Gastrocnemius medialis (tissue), 4 donors: ENCODE results near the gene ZNF318. TPM values are rescaled to one million over a fixed set of nuclear protein-coding genes. Genes with fewer than 3 reads are reported as not detected.

Source experiments
- ATAC-seq, 2 donors: fragments of 150-250 bp; one replicate each; pipeline ENCODE4 v1.9.1; 2016
- DNase-seq, 2 donors: peaks; one replicate each; pipeline ENCODE4 v3.0.0-alpha.2; 2019
- H3K27ac ChIP-seq, 4 donors: fragments of 200-600 bp; sonication (generic); 1 replicate in 1 of 4; 2 replicates in 3 of 4; pipeline ENCODE4 v1.5.1; 2016 to 2018; ENCODE audit warnings: mild to moderate bottlenecking in 2 of 4, moderate library complexity in 1 of 4
- H3K27me3 ChIP-seq, 3 donors: fragments of 200-600 bp; sonication (generic) in 2 of 3; 1 replicate in 1 of 3; 2 replicates in 2 of 3; pipeline versions ENCODE4 v1.5.1 to v1.6.0; 2016 to 2019; ENCODE audit warnings: mild to moderate bottlenecking in 1 of 3, moderate library complexity in 1 of 3
- H3K36me3 ChIP-seq, 2 donors: fragments of 200-600 bp; sonication (generic) in 1 of 2; one replicate each; pipeline ENCODE4 v1.5.1; 2017 to 2018
- H3K4me1 ChIP-seq, 2 donors: fragments of 200-600 bp; sonication (generic) in 1 of 2; one replicate each; pipeline ENCODE4 v1.5.1; 2016 to 2017; ENCODE audit warnings: mild to moderate bottlenecking in 2 of 2
- H3K4me3 ChIP-seq, 4 donors: fragments of 200-600 bp; sonication (generic) in 3 of 4; 1 replicate in 1 of 4; 2 replicates in 3 of 4; pipeline ENCODE4 v1.5.1; 2016 to 2019; ENCODE audit warnings: mild to moderate bottlenecking in 2 of 4
- H3K9me3 ChIP-seq, 3 donors: fragments of 200-600 bp; sonication (generic) in 2 of 3; 1 replicate in 1 of 3; 2 replicates in 2 of 3; pipeline ENCODE4 v1.5.1; 2016 to 2019
- POLR2A ChIP-seq, 2 donors: fragments of 450-650 bp; IDR thresholded peaks; one replicate each; pipeline ENCODE4 v1.6.1; 2017; ENCODE audit warnings: antibody characterized with exemption in 2 of 2, mild to moderate bottlenecking in 2 of 2, moderate library complexity in 2 of 2
- in situ Hi-C, 4 donors: fragments of 200-750 bp; cut with MboI; loops; one replicate each; pipeline versions ENCODE4 v1.15.0 to v1.8.0; 2017; ENCODE audit warnings: low sequenced_read_pairs in 4 of 4
- intact Hi-C: fragments of 100-400 bp; cut with DNase I; formaldehyde crosslinking; loops from one replicate; pipeline ENCODE4 v1.15.1; 2023; ENCODE audit warnings: low total_unique reads
- total RNA-seq, 4 donors: library from RNA; depleted of rRNA; stranded (reverse); fragments of >200 nt; gene quantifications; one replicate each; pipeline versions ENCODE4 v1.1.0 to v1.2.3, GENCODE V29; 2016
- TF ChIP-seq, protein P1 (sequence below), 5 experiments: fragments of 450-650 bp in 3 of 5; fragments of 200-600 bp in 2 of 5; sonication (generic) in 2 of 5; IDR thresholded peaks in 4 of 5; conservative IDR thresholded peaks in 1 of 5; 1 replicate in 4 of 5; 2 replicates in 1 of 5; pipeline ENCODE4 v1.5.1; 2016 to 2019; ENCODE audit warnings: antibody characterized with exemption in 5 of 5, mild to moderate bottlenecking in 3 of 5, moderate library complexity in 3 of 5

ZNF318 gene
- total RNA-seq, 4 donors from 2014 or later, result 9.9 to 13.8 (median 12.4) TPM

- no peak for ATAC-seq
- DNase-seq, result no peak
- Histone ChIP-seq H3K4me3 (no peak overlapping the region), H3K36me3 (no peaks in the 10 kb centered on the region), H3K4me1 (no peaks in the 10 kb centered on the region), H3K9me3 (no peaks in the 10 kb centered on the region), H3K27me3 (no peaks in the 10 kb centered on the region), H3K27ac (no peak overlapping the region)
- TF ChIP-seq, protein P1, sequence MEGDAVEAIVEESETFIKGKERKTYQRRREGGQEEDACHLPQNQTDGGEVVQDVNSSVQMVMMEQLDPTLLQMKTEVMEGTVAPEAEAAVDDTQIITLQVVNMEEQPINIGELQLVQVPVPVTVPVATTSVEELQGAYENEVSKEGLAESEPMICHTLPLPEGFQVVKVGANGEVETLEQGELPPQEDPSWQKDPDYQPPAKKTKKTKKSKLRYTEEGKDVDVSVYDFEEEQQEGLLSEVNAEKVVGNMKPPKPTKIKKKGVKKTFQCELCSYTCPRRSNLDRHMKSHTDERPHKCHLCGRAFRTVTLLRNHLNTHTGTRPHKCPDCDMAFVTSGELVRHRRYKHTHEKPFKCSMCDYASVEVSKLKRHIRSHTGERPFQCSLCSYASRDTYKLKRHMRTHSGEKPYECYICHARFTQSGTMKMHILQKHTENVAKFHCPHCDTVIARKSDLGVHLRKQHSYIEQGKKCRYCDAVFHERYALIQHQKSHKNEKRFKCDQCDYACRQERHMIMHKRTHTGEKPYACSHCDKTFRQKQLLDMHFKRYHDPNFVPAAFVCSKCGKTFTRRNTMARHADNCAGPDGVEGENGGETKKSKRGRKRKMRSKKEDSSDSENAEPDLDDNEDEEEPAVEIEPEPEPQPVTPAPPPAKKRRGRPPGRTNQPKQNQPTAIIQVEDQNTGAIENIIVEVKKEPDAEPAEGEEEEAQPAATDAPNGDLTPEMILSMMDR (IDR thresholded peaks at IDR 0.05 in 4 of 5, conservative IDR thresholded peaks at IDR 0.05 in 1 of 5), result no peak
- TF ChIP-seq POLR2A (IDR thresholded peaks at IDR 0.05), result no peak
- intact Hi-C loops (no loop called here), in situ Hi-C loops (no loop called here)
These were observed 75.7 kb downstream of the ZNF318 start for GRCh38 chr6:43293698-43294097.

GRCh38 chr6:43292763-43293318 is 76.6 kb downstream of the ZNF318 start:
- DNase-seq (no peak), ATAC-seq (no peak)
- Histone ChIP-seq H3K4me1 (no peaks in the 10 kb centered on the region), H3K36me3 (no peaks in the 10 kb centered on the region), H3K27me3 (no peaks in the 10 kb centered on the region), H3K27ac (no peak overlapping the region), H3K4me3 (no peak overlapping the region), H3K9me3 (no peaks in the 10 kb centered on the region)
- intact Hi-C loops (no loop called here), in situ Hi-C loops (no loop called here)
- TF ChIP-seq, protein P1 (IDR thresholded peaks at IDR 0.05 in 4 of 5, conservative IDR thresholded peaks at IDR 0.05 in 1 of 5), result no peak
- no peak for TF ChIP-seq POLR2A (IDR thresholded peaks at IDR 0.05)

DNA sequence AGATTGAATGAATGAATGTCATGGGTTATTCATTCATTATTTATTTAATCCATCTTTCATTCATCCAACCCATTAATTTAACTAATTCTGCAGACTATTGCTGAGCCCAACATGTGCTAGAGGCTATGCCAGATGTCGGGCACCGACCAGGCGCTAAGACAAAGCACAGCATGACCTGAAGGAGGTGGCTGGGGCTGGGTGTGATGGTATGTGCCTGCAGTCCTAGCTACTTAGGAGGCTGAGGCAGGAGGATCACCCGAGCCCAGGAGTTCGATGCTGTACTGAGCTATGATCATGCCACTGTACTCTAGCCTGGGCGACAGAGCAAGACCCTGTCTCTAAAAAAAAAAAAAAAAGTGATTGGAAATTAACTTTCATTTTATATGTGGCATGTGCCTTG is 77.1 kb downstream of the ZNF318 start:
- Histone ChIP-seq H3K27ac (no peak overlapping the region), H3K4me3 (no peak overlapping the region), H3K36me3 (no peaks in the 10 kb centered on the region), H3K9me3 (no peaks in the 10 kb centered on the region), H3K27me3 (no peaks in the 10 kb centered on the region), H3K4me1 (no peaks in the 10 kb centered on the region)
- ATAC-seq, result no peak
- DNase-seq, result no peak
- TF ChIP-seq, protein P1 (IDR thresholded peaks at IDR 0.05 in 4 of 5, conservative IDR thresholded peaks at IDR 0.05 in 1 of 5), result no peak
- no peak for TF ChIP-seq POLR2A (IDR thresholded peaks at IDR 0.05)
- intact Hi-C loops, result no loop called here
- in situ Hi-C loops, result no loop called here

DNA sequence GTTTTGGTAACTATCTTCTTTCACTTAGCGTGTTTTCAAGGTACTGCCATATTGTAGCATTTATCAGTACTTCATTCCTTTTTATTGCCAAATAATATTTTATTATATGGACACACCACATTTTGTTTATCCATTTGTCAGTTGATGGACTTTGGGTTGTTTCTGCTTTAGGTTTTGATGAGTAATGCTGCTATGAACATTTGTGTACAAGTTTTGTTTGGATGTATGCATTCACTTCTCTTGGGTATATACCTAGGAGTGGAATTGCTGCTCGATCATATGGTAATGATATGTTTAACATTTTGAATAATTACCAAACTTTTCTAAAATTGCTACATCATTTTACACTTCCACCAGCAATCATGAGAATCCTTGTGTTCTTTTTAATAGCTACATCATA is 77.7 kb downstream of the ZNF318 start:
- in situ Hi-C loops, result no loop called here
- Histone ChIP-seq H3K9me3 (no peaks in the 10 kb centered on the region), H3K4me1 (no peaks in the 10 kb centered on the region), H3K4me3 (no peak overlapping the region), H3K27me3 (no peaks in the 10 kb centered on the region), H3K27ac (no peak overlapping the region), H3K36me3 (no peaks in the 10 kb centered on the region)
- intact Hi-C loops, result no loop called here
- DNase-seq (no peak), ATAC-seq (no peak)
- TF ChIP-seq POLR2A (IDR thresholded peaks at IDR 0.05), result no peak
- TF ChIP-seq, protein P1 (IDR thresholded peaks at IDR 0.05 in 4 of 5, conservative IDR thresholded peaks at IDR 0.05 in 1 of 5), result no peak

- DNase-seq, result no peak
- Histone ChIP-seq H3K27me3 (no peaks in the 10 kb centered on the region), H3K4me3 (no peak overlapping the region), H3K27ac (no peak overlapping the region), H3K9me3 (no peaks in the 10 kb centered on the region), H3K4me1 (no peaks in the 10 kb centered on the region), H3K36me3 (no peaks in the 10 kb centered on the region)
- intact Hi-C loops, result no loop called here
- TF ChIP-seq, protein P1 (IDR thresholded peaks at IDR 0.05 in 4 of 5, conservative IDR thresholded peaks at IDR 0.05 in 1 of 5), result no peak
- TF ChIP-seq POLR2A (IDR thresholded peaks at IDR 0.05), result no peak
- in situ Hi-C loops, result no loop called here
- ATAC-seq, result no peak
These were observed 78.5 kb downstream of the ZNF318 start for GRCh38 chr6:43290905-43291355.
